Measurements from ENCODE around the gene FMN1. TPM values are rescaled to one million over a fixed set of nuclear protein-coding genes. Genes with fewer than 3 reads are reported as not detected.

The FMN1 gene
- total RNA-seq, 1 experiment from 2014 or later = 1.2 TPM

DNA sequence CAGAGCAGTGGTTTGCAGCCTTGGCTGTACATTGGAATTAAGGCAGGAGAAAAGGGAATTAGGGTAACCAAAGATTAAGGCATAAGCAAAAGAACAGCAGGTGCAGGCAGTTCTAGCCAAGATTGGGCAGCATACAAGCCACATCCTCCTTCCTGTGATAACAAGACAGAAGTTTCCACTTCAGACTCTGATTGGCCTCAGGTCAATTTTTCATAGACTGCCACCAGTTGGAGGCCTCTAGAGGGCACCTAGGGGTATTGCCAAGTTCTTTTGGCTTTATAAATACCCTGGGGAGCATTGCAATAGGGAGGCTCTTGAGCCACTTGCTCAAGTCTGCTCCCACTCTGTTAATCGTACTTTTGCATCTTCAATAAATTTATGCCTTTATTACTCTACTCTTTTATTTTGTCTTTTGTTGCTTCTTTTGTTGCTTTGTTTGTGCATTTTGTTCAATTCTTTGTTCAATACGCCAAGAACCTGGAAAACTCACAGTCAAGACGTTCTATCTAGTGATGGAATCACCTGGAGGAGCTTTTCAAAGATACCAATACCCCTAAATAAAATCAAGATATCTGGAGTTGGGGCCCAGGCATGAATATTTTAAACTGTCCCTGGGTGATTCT, 32.2 kb upstream of the FMN1 start:
- BruUV-seq (replicated peaks) = no TSS peak
- no peaks in the 10 kb centered on the region for H3K9me3 Mint-ChIP-seq (ENCODE audit: unreplicated experiment)
- DNase-seq (ENCODE audit: unreplicated experiment) = peak; percentile 65
- H3K27ac Mint-ChIP-seq (ENCODE audit: low read depth, unreplicated experiment) = no peak overlapping the region
- intact Hi-C loops (cut with micrococcal nuclease) = no loop called here
- POLR2A ChIA-PET = interaction anchor here (1.0 kb wide), 1 partner anchor 15 kb away, joined by 3 read pairs; no protein-coding TSS in a partner anchor
- TF ChIP-seq, protein P1, sequence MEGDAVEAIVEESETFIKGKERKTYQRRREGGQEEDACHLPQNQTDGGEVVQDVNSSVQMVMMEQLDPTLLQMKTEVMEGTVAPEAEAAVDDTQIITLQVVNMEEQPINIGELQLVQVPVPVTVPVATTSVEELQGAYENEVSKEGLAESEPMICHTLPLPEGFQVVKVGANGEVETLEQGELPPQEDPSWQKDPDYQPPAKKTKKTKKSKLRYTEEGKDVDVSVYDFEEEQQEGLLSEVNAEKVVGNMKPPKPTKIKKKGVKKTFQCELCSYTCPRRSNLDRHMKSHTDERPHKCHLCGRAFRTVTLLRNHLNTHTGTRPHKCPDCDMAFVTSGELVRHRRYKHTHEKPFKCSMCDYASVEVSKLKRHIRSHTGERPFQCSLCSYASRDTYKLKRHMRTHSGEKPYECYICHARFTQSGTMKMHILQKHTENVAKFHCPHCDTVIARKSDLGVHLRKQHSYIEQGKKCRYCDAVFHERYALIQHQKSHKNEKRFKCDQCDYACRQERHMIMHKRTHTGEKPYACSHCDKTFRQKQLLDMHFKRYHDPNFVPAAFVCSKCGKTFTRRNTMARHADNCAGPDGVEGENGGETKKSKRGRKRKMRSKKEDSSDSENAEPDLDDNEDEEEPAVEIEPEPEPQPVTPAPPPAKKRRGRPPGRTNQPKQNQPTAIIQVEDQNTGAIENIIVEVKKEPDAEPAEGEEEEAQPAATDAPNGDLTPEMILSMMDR (IDR thresholded peaks at IDR 0.05; ENCODE audit: unreplicated experiment) = peak; percentile 51
- H3K4me3 Mint-ChIP-seq (ENCODE audit: unreplicated experiment) = no peak overlapping the region
- no peaks in the 10 kb centered on the region for H3K36me3 Mint-ChIP-seq (ENCODE audit: insufficient read depth, unreplicated experiment)
- CTCF ChIA-PET = interaction anchor here (0.6 to 7.8 kb wide), 11 partner anchors 8 to 717 kb away, joined by 3 to 45 read pairs (median 4); no protein-coding TSS in a partner anchor
- H3K27me3 Mint-ChIP-seq (ENCODE audit: insufficient read depth, unreplicated experiment) = peaks cover 14% of the 10 kb centered on the region
- H3K4me1 Mint-ChIP-seq (ENCODE audit: insufficient read depth, unreplicated experiment) = no peaks in the 10 kb centered on the region

DNA sequence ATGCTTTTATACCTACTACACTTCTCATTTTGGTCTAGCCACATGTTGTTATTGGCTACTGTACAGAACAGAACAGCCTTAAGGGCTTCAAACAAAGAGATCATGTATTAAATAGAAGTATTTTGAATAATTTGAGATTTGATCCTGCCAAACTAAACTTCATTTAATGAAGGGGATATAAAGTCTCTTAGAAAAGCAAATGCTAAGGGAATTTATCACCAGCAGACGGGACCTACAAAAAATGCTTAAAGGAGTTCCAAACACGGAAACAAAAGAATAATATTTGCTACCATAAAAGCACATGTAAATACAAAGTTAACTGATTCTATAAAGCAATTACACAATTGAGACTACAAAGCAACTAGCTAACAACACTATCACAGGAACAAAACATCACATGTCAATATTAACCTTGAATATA, 23.6 kb upstream of the FMN1 start:
- TF ChIP-seq, protein P1 (IDR thresholded peaks at IDR 0.05; ENCODE audit: unreplicated experiment) = no peak
- ChIA-PET POLR2A (interaction anchor here (0.6 to 0.9 kb wide), 3 partner anchors 16 to 143 kb away, joined by 3 to 4 read pairs (median 4); partner anchors contain the start of gene FMN1), CTCF (interaction anchor here (0.6 to 1.1 kb wide), 3 partner anchors 20 to 1468 kb away, joined by 3 read pairs; no protein-coding TSS in a partner anchor)
- Mint-ChIP-seq H3K36me3 (ENCODE audit: insufficient read depth, unreplicated experiment) (no peaks in the 10 kb centered on the region), H3K9me3 (ENCODE audit: unreplicated experiment) (no peaks in the 10 kb centered on the region), H3K4me3 (ENCODE audit: unreplicated experiment) (no peak overlapping the region), H3K27me3 (ENCODE audit: insufficient read depth, unreplicated experiment) (peaks cover 17% of the 10 kb centered on the region), H3K4me1 (ENCODE audit: insufficient read depth, unreplicated experiment) (peaks cover 4% of the 10 kb centered on the region), H3K27ac (ENCODE audit: low read depth, unreplicated experiment) (no peak overlapping the region)
- DNase-seq (ENCODE audit: unreplicated experiment) = peak; percentile 52
- intact Hi-C loops (cut with micrococcal nuclease) = no loop called here
- no TSS peak for BruUV-seq (replicated peaks)

DNA sequence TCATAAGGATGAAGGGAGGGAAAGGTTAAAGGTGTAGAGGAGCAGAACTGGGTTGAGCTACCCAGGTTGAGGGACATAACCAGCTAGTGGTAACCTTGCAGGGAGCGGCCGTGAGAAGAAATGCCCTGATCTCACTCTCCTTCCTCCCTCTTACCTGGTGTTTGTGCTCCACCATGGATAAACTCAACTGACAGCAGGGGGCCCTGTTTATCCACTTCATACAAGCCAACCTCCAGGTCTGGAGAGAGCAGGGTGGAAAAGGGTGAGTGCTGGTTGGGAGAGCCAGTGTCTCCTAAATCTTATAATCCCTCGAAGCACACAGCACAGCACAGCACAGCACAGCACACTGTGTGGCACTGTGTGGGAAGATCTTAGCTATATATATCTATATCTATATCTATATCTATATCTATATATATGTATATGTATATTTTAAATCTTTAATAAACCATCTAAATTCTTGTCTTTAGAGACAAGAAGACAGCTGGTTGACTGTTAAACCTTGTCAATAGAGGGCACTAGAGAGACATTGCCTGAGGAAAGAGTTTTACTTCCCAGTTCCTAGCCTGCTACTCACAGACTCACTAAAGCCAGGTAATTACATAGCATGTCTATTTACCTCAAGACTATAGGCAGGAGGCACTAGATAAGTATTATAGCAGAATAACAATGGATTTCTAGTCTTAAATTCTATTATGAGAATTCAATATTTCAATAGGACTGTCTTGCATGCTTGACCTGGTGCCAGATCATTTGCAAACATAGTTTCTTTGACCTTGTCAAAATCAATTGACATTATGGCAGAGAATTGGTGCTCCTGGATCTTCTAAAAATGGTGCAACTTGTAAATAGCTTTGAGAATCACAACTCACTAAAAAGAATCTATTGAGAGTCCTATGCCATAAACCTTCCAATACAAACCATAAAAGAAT, 21.7 kb upstream of the FMN1 start:
- H3K4me3 Mint-ChIP-seq (ENCODE audit: unreplicated experiment) = no peak overlapping the region
- H3K27ac Mint-ChIP-seq (ENCODE audit: low read depth, unreplicated experiment) = no peak overlapping the region
- no TSS peak for BruUV-seq (replicated peaks)
- intact Hi-C loops (cut with micrococcal nuclease) = no loop called here
- H3K9me3 Mint-ChIP-seq (ENCODE audit: unreplicated experiment) = no peaks in the 10 kb centered on the region
- TF ChIP-seq, protein P1 (IDR thresholded peaks at IDR 0.05; ENCODE audit: unreplicated experiment) = peak; percentile 47
- no peaks in the 10 kb centered on the region for H3K36me3 Mint-ChIP-seq (ENCODE audit: insufficient read depth, unreplicated experiment)
- CTCF ChIA-PET = interaction anchor here (0.5 to 4.2 kb wide), 21 partner anchors 8 to 861 kb away, joined by 3 to 21 read pairs (median 4); no protein-coding TSS in a partner anchor
- H3K4me1 Mint-ChIP-seq (ENCODE audit: insufficient read depth, unreplicated experiment) = peaks cover 4% of the 10 kb centered on the region
- DNase-seq (ENCODE audit: unreplicated experiment) = peak; percentile 53
- no peaks in the 10 kb centered on the region for H3K27me3 Mint-ChIP-seq (ENCODE audit: insufficient read depth, unreplicated experiment)
- POLR2A ChIA-PET = interaction anchor here (0.8 to 1.0 kb wide), 2 partner anchors 8 to 71 kb away, joined by 3 read pairs; no protein-coding TSS in a partner anchor

Measured in MCF 10A (cell line).